HEK293T (cell line): ENCODE results near the gene PTRH1.

Experiments
- CTCF ChIA-PET: fragments of 350-600 bp; formaldehyde crosslinking; extraction: SDS; loops from one replicate; lab custom pipeline; 2021; ENCODE audit warnings: antibody characterized with exemption, inconsistent platforms; lab: Yijun Ruan, JAX
- POLR2A ChIA-PET: fragments of 350-600 bp; formaldehyde crosslinking; extraction: SDS; loops from one replicate; lab custom pipeline; 2020; ENCODE audit warnings: antibody characterized with exemption, inconsistent platforms; lab: Yijun Ruan, JAX
- DNase-seq: peaks from one replicate; pipeline ENCODE4 v3.0.0; 2012; ENCODE audit warnings: mixed read lengths; ENCODE audit errors: extremely low spot score
- ARNT ChIP-seq: fragments of 450-650 bp; IDR thresholded peaks from 2 replicates; pipeline ENCODE4 v1.6.1; 2017; ENCODE audit warnings: mild to moderate bottlenecking
- BHLHE40 ChIP-seq: fragments of 450-650 bp; IDR thresholded peaks from 2 replicates; pipeline ENCODE4 v1.6.1; 2016; ENCODE audit warnings: mild to moderate bottlenecking, moderate library complexity, borderline replicate concordance
- CTBP1 ChIP-seq: fragments of 450-650 bp; IDR thresholded peaks from 2 replicates; pipeline ENCODE4 v1.6.1; 2016; ENCODE audit warnings: borderline replicate concordance
- ELF4 ChIP-seq: fragments of 450-650 bp; IDR thresholded peaks from 2 replicates; pipeline ENCODE4 v1.6.1; 2017; ENCODE audit warnings: antibody characterized with exemption
- FOXA1 ChIP-seq: fragments of 450-650 bp; IDR thresholded peaks from 2 replicates; pipeline ENCODE4 v1.6.1; 2016; ENCODE audit warnings: mild to moderate bottlenecking
- FOXK2 ChIP-seq: fragments of 450-650 bp; IDR thresholded peaks from 2 replicates; pipeline ENCODE4 v1.6.1; 2016; ENCODE audit warnings: mild to moderate bottlenecking
- FOXM1 ChIP-seq: fragments of 450-650 bp; IDR thresholded peaks from 2 replicates; pipeline ENCODE4 v1.6.1; 2017; ENCODE audit warnings: mild to moderate bottlenecking, borderline replicate concordance
- HDGF ChIP-seq: fragments of 450-650 bp; IDR thresholded peaks from 2 replicates; pipeline ENCODE4 v1.6.1; 2017; ENCODE audit warnings: antibody characterized with exemption, borderline replicate concordance
- L3MBTL2 ChIP-seq: fragments of 450-650 bp; conservative IDR thresholded peaks from 2 replicates; pipeline ENCODE4 v1.6.1; 2016; ENCODE audit warnings: mild to moderate bottlenecking
- LEF1 ChIP-seq: fragments of 450-650 bp; IDR thresholded peaks from 2 replicates; pipeline ENCODE4 v1.6.1; 2017; ENCODE audit warnings: mild to moderate bottlenecking, borderline replicate concordance
- NFRKB ChIP-seq: fragments of 450-650 bp; IDR thresholded peaks from 2 replicates; pipeline ENCODE4 v1.6.1; 2016; ENCODE audit warnings: mild to moderate bottlenecking, moderate library complexity
- SP1 ChIP-seq: fragments of 450-650 bp; IDR thresholded peaks from 2 replicates; pipeline ENCODE4 v1.6.1; 2017
- SUZ12 ChIP-seq: fragments of 450-650 bp; IDR thresholded peaks from 2 replicates; pipeline ENCODE4 v1.6.1; 2016; ENCODE audit warnings: mild to moderate bottlenecking
- TARDBP ChIP-seq: fragments of 450-650 bp; IDR thresholded peaks from 2 replicates; pipeline ENCODE4 v1.6.1; 2016
- ZNF384 ChIP-seq: fragments of 450-650 bp; IDR thresholded peaks from 2 replicates; pipeline ENCODE4 v1.6.1; 2016
- TF ChIP-seq, protein P1 (sequence below): fragments of 450-650 bp; IDR thresholded peaks from 2 replicates; pipeline ENCODE4 v1.6.1; 2016

Gene PTRH1

GRCh38 chr9:127741831-127742434 is 26.5 kb upstream of the PTRH1 start:
- ChIA-PET POLR2A (interaction anchor here (1.8 kb wide), 1 partner anchor 44 kb away, joined by 5 read pairs; the partner anchor contains the start of gene CDK9), CTCF (no interaction called here)
- DNase-seq, result peak; percentile 53
- TF ChIP-seq, protein P1, sequence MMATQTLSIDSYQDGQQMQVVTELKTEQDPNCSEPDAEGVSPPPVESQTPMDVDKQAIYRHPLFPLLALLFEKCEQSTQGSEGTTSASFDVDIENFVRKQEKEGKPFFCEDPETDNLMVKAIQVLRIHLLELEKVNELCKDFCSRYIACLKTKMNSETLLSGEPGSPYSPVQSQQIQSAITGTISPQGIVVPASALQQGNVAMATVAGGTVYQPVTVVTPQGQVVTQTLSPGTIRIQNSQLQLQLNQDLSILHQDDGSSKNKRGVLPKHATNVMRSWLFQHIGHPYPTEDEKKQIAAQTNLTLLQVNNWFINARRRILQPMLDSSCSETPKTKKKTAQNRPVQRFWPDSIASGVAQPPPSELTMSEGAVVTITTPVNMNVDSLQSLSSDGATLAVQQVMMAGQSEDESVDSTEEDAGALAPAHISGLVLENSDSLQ, result peak; percentile 72
- TF ChIP-seq FOXK2, result no peak

GRCh38 chr9:127739614-127740330 is 24.3 kb upstream of the PTRH1 start:
- CTCF ChIA-PET, result no interaction called here
- TF ChIP-seq ARNT (no peak), TARDBP (no peak), HDGF (no peak), ZNF384 (no peak), NFRKB (no peak), SP1 (no peak), ELF4 (no peak), L3MBTL2 (no peak), FOXA1 (no peak), FOXK2 (no peak)
- no peak for DNase-seq
- POLR2A ChIA-PET, result interaction anchor here (1.2 kb wide), 2 partner anchors 28 to 45 kb away, joined by 3 read pairs; partner anchors contain the start of gene CDK9

DNA sequence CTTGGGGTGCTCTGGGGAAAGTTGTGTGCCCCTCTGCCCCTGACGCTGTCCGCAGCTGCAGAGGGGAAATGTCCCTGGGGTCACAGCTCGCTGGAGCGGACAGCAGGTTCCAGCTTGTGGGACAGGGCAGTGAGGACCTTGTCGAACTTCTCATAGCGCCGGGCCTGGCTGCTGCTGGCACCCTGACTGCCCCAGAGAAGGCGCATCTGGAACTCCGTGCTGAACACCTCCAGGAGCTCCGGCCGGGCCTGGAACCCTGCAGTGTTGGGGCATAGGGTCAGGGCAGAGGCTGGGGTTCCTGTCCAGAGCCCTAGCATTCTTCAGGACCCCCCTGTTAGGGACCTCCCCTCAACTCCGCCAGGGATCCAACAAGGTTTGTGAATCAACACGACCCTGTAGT is 23.2 kb upstream of the PTRH1 start:
- ChIA-PET POLR2A (no interaction called here), CTCF (interaction anchor here (0.6 kb wide), 1 partner anchor 205 kb away, joined by 3 read pairs; no protein-coding TSS in a partner anchor)
- TF ChIP-seq TARDBP, result no peak
- no peak for TF ChIP-seq NFRKB
- TF ChIP-seq BHLHE40, result no peak
- TF ChIP-seq HDGF, result no peak
- DNase-seq, result no peak

- CTCF ChIA-PET, result interaction anchor here (0.7 to 2.7 kb wide), 6 partner anchors 36 to 193 kb away, joined by 3 to 14 read pairs (median 7); no protein-coding TSS in a partner anchor
- TF ChIP-seq, protein P1, result no peak
- TF ChIP-seq FOXK2, result no peak
- TF ChIP-seq CTBP1, result no peak
- no peak for TF ChIP-seq LEF1
- no peak for TF ChIP-seq TARDBP
- TF ChIP-seq ELF4, result no peak
- no peak for TF ChIP-seq L3MBTL2
- TF ChIP-seq HDGF, result no peak
- no peak for TF ChIP-seq SP1
- TF ChIP-seq NFRKB, result no peak
- TF ChIP-seq ARNT, result no peak
- no peak for TF ChIP-seq FOXA1
- no peak for TF ChIP-seq ZNF384
- no peak for TF ChIP-seq BHLHE40
- TF ChIP-seq FOXM1, result no peak
- TF ChIP-seq SUZ12, result no peak
- DNase-seq, result no peak
- POLR2A ChIA-PET, result interaction anchor here (0.7 to 1.5 kb wide), 13 partner anchors 9 to 232 kb away, joined by 3 to 9 read pairs (median 4); partner anchors contain the start of genes CDK9 and PTRH1
These were observed 20.2 kb upstream of the PTRH1 start for GRCh38 chr9:127735530-127736185.

- ChIA-PET POLR2A (interaction anchor here (0.7 to 1.5 kb wide), 19 partner anchors 10 to 231 kb away, joined by 3 to 9 read pairs (median 4); partner anchors contain the start of genes CDK9 and PTRH1), CTCF (interaction anchor here (0.6 to 2.7 kb wide), 27 partner anchors 9 to 327 kb away, joined by 3 to 14 read pairs (median 4); partner anchors contain the start of genes CDK9 and SH2D3C)
- DNase-seq, result peak; percentile 98
- no peak for TF ChIP-seq FOXA1
- TF ChIP-seq, protein P1, result peak; percentile 61
- no peak for TF ChIP-seq L3MBTL2
- no peak for TF ChIP-seq ARNT
- peak; percentile 93; the same call in 1 of the 2 replicates for TF ChIP-seq HDGF
- no peak for TF ChIP-seq CTBP1
- TF ChIP-seq NFRKB, result no peak
- no peak for TF ChIP-seq FOXK2
- TF ChIP-seq BHLHE40, result no peak
- TF ChIP-seq SUZ12, result no peak
- TF ChIP-seq TARDBP, result no peak
- TF ChIP-seq FOXM1, result no peak
- TF ChIP-seq LEF1, result no peak
- no peak for TF ChIP-seq ELF4
- TF ChIP-seq ZNF384, result no peak
These were observed 19.5 kb upstream of the PTRH1 start, which contains the start of gene TOR2A for GRCh38 chr9:127734747-127735529. TSS of gene TOR2A (minus strand) at chr9:127735294. CDS start at chr9:127735270, 24 bp downstream.
